Endothelial cell of umbilical vein (primary cell): Measurements from ENCODE around the gene SUPT7L. TPM values are rescaled to one million over a fixed set of nuclear protein-coding genes. Genes with fewer than 3 reads are reported as not detected.
A peak's percentile ranks its signal among the peaks of the same experiment; 100 is the strongest.

Source experiments
- BruUV-seq: library from RNA; stranded (reverse); fragments of 400-500 nt; replicated peaks from 2 replicates; lab custom pipeline; 2021; lab: Mats Ljungman, UMichigan
- CTCF ChIA-PET: fragments of 300-600, 350-600 bp; sonication (Branson Sonifier 250); formaldehyde crosslinking; loops from one replicate; lab custom pipeline; 2021; ENCODE audit warnings: antibody characterized with exemption, inconsistent platforms; lab: Charles Lee
- POLR2A ChIA-PET: fragments of 300-600, 350-600 bp; sonication (Branson Sonifier 250); formaldehyde crosslinking; loops from one replicate; lab custom pipeline; 2021; ENCODE audit warnings: antibody characterized with exemption, inconsistent platforms; lab: Charles Lee
- DNase-seq: peaks from one replicate; pipeline ENCODE4 v3.0.0-alpha.2; 2011; ENCODE audit warnings: low read depth, low spot score
- FAIRE-seq: peaks from 2 replicates; lab custom pipeline; 2011; peaks lifted over from hg19 to GRCh38; lab: Jason Lieb, UNC
- H2AFZ ChIP-seq: 2 replicates; pipeline ENCODE4 v1.6.0; 2012; ENCODE audit warnings: low read depth, low read length, control low read depth, inconsistent platforms
- H3K27ac ChIP-seq: 2 replicates; pipeline ENCODE4 v1.5.1; 2011; ENCODE audit warnings: low read depth, mild to moderate bottlenecking, control low read depth, low read length, moderate library complexity; ENCODE audit not compliant: insufficient read depth
- H3K27me3 ChIP-seq, 2 experiments: 2 replicates each; pipeline versions ENCODE4 v1.6.0 to v1.6.1; 2011; ENCODE audit warnings: low read length in 2 of 2, mixed read lengths in 1 of 2; ENCODE audit not compliant: control insufficient read depth in 2 of 2, insufficient read depth in 2 of 2
- H3K36me3 ChIP-seq, 2 experiments: 2 replicates in 1 of 2; 3 replicates in 1 of 2; pipeline ENCODE4 v1.5.1; 2011; ENCODE audit warnings: low read length in 2 of 2, mild to moderate bottlenecking in 1 of 2, moderate library complexity in 1 of 2; ENCODE audit not compliant: control insufficient read depth in 2 of 2, insufficient read depth in 2 of 2; ENCODE audit errors: extremely low read depth in 1 of 2
- H3K4me1 ChIP-seq: 3 replicates; pipeline ENCODE4 v1.5.1; 2011; ENCODE audit warnings: mild to moderate bottlenecking, low read length; ENCODE audit not compliant: control insufficient read depth, insufficient read depth; ENCODE audit errors: extremely low read depth
- H3K4me2 ChIP-seq: 2 replicates; pipeline ENCODE4 v1.6.1; 2011; ENCODE audit warnings: low read length, control low read depth, mixed read lengths; ENCODE audit not compliant: insufficient read depth
- H3K4me3 ChIP-seq, 3 experiments: fragments of 200-600 bp in 1 of 3; sonication (generic), shearing (Covaris generic) in 1 of 3; replicated peaks in 1 of 3; 2 replicates each; pipeline ENCODE4 v1.5.1; 2011 to 2016; ENCODE audit warnings: control low read depth in 3 of 3, low read length in 3 of 3, mild to moderate bottlenecking in 2 of 3, inconsistent platforms in 1 of 3, low read depth in 1 of 3, moderate library complexity in 1 of 3; ENCODE audit not compliant: insufficient read depth in 1 of 3
- H3K79me2 ChIP-seq: 2 replicates; pipeline ENCODE4 v1.6.0; 2012; ENCODE audit warnings: low read length, inconsistent platforms; ENCODE audit not compliant: control insufficient read depth, insufficient read depth
- H3K9ac ChIP-seq: replicated peaks from 2 replicates; pipeline ENCODE3; 2011; ENCODE audit warnings: low read length, control low read depth; ENCODE audit not compliant: insufficient read depth; ENCODE audit errors: extremely low read depth
- H3K9me1 ChIP-seq: replicated peaks from 3 replicates; pipeline ENCODE4 v1.6.0; 2011; ENCODE audit warnings: mild to moderate bottlenecking, low read length; ENCODE audit not compliant: control insufficient read depth, insufficient read depth; ENCODE audit errors: extremely low read depth
- H3K9me3 ChIP-seq: replicated peaks from 2 replicates; pipeline ENCODE4 v1.5.1; 2012; ENCODE audit warnings: low read length, inconsistent platforms; ENCODE audit not compliant: control insufficient read depth, insufficient read depth
- H4K20me1 ChIP-seq: replicated peaks from 2 replicates; pipeline ENCODE3; 2011; ENCODE audit warnings: mild to moderate bottlenecking, low read length; ENCODE audit not compliant: control insufficient read depth, insufficient read depth; ENCODE audit errors: extremely low read depth
- EZH2 ChIP-seq: IDR thresholded peaks from 2 replicates; pipeline ENCODE4 v1.6.1; 2012; ENCODE audit warnings: borderline replicate concordance, low read depth, mild to moderate bottlenecking, moderate library complexity, low read length, inconsistent platforms; ENCODE audit not compliant: severe bottlenecking
- FOS ChIP-seq: IDR thresholded peaks from 2 replicates; pipeline ENCODE4 v1.6.1; 2011; ENCODE audit warnings: mild to moderate bottlenecking, low read length, moderate library complexity, borderline replicate concordance; ENCODE audit not compliant: insufficient read depth
- GATA2 ChIP-seq: IDR thresholded peaks from 2 replicates; pipeline ENCODE4 v1.7.0; 2011; ENCODE audit warnings: low read depth, mild to moderate bottlenecking, moderate library complexity, mixed read lengths, low read length; ENCODE audit not compliant: insufficient read length, insufficient read depth
- JUN ChIP-seq: IDR thresholded peaks from 2 replicates; pipeline ENCODE4 v1.6.1; 2011; ENCODE audit warnings: borderline replicate concordance, low read depth; ENCODE audit not compliant: insufficient read length, insufficient read depth
- MYC ChIP-seq: IDR thresholded peaks from one replicate; pipeline ENCODE4 v1.6.1; 2011; ENCODE audit warnings: mild to moderate bottlenecking, low read depth, low read length
- POLR2A ChIP-seq: IDR thresholded peaks from 2 replicates; pipeline ENCODE4 v1.6.1; 2012; ENCODE audit warnings: low read depth, mild to moderate bottlenecking, control low read depth, low read length
- POLR2AphosphoS5 ChIP-seq: IDR thresholded peaks from 2 replicates; pipeline ENCODE4 v1.6.1; 2012; ENCODE audit warnings: low read depth, mild to moderate bottlenecking, control low read depth, low read length, moderate library complexity; ENCODE audit not compliant: insufficient read depth
- dilution Hi-C: fragments of 300-500 bp; cut with MboI; formaldehyde crosslinking; loops from one replicate; pipeline ENCODE4 v1.15.0; 2019; ENCODE audit warnings: low sequenced_read_pairs; ENCODE audit not compliant: extremely low pct_ligation_motif_present
- intact Hi-C: fragments of 100-400 bp; cut with micrococcal nuclease; formaldehyde crosslinking; loops from one replicate; pipeline ENCODE4 v1.10.0; 2022
- polyA plus RNA-seq, 4 experiments: library from polyadenylated mRNA; depleted of rRNA in 3 of 4; stranded (reverse) in 3 of 4; unstranded in 1 of 4; fragments of >200 nt; gene quantifications; 2 replicates each; pipeline versions ENCODE4 v1.2.1 to v1.2.3, GENCODE V29; 2011 to 2012; ENCODE audit warnings: missing spikeins in 1 of 4
- total RNA-seq: library from RNA; stranded (reverse); gene quantifications from 2 replicates; pipeline ENCODE4 v1.2.3, GENCODE V29; 2021
- TF ChIP-seq, protein P1 (sequence below): IDR thresholded peaks from 2 replicates; pipeline ENCODE4 v1.6.1; 2011; ENCODE audit not compliant: insufficient read depth, insufficient read length
- TF ChIP-seq, protein P2 (sequence below), 2 donors: IDR thresholded peaks; 1 replicate in 1 of 2; 2 replicates in 1 of 2; pipeline ENCODE4 v1.5.1; 2011; ENCODE audit warnings: low read length in 2 of 2, mild to moderate bottlenecking in 2 of 2, moderate library complexity in 2 of 2, control low read depth in 1 of 2, inconsistent platforms in 1 of 2, low read depth in 1 of 2; ENCODE audit not compliant: insufficient read depth in 1 of 2; ENCODE audit errors: extremely low read depth in 1 of 2

Gene SUPT7L
- total and polyA plus RNA-seq, 2 donors (not counting 3 experiments of a cell fraction or from before 2014, with no cell fraction given), result 30.3 to 44.5 TPM

DNA sequence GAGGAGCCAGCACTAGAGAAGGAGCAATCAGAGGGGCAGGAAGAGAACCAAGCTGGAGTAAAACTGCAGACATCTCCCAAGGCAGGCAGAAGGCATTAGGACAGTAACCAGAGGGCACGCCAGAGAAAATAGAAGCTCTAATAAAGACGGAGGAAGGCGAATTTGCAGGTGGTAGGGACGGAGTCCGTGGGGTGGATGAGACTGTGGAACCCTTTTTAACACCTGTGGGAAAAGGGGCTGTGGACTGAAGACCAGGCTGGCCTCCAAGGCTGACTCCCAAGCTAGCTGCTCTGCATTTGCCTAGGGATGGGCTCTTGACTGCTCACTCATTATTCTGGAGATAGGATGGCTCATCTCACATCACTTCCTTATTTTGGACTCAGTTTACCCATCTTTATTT is 49.8 kb upstream of the SUPT7L start:
- H3K9me1 ChIP-seq, result no peaks in the 10 kb centered on the region
- H2AFZ ChIP-seq, result no peak overlapping the region
- TF ChIP-seq, protein P1, sequence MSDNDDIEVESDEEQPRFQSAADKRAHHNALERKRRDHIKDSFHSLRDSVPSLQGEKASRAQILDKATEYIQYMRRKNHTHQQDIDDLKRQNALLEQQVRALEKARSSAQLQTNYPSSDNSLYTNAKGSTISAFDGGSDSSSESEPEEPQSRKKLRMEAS, result no peak
- TF ChIP-seq JUN, result no peak
- TF ChIP-seq POLR2AphosphoS5, result no peak
- TF ChIP-seq MYC, result no peak
- ChIA-PET POLR2A (no interaction called here), CTCF (interaction anchor here (0.6 to 3.8 kb wide), 5 partner anchors 9 to 806 kb away, joined by 3 to 25 read pairs (median 3); no protein-coding TSS in a partner anchor)
- H4K20me1 ChIP-seq, result no peaks in the 10 kb centered on the region
- H3K9me3 ChIP-seq, result no peaks in the 10 kb centered on the region
- no peak overlapping the region for H3K9ac ChIP-seq
- no peak overlapping the region for H3K27ac ChIP-seq
- no peak for DNase-seq
- H3K36me3 ChIP-seq, result no peaks in the 10 kb centered on the region
- no peak overlapping the region for H3K4me2 ChIP-seq
- intact Hi-C loops, result no loop called here
- H3K27me3 ChIP-seq, result no peaks in the 10 kb centered on the region
- H3K4me1 ChIP-seq, result peaks cover 5% of the 10 kb centered on the region
- no TSS peak for BruUV-seq
- H3K4me3 ChIP-seq, result no peak overlapping the region
- no peaks in the 10 kb centered on the region for H3K79me2 ChIP-seq
- dilution Hi-C loops, result no loop called here
- FAIRE-seq, result no peak

DNA sequence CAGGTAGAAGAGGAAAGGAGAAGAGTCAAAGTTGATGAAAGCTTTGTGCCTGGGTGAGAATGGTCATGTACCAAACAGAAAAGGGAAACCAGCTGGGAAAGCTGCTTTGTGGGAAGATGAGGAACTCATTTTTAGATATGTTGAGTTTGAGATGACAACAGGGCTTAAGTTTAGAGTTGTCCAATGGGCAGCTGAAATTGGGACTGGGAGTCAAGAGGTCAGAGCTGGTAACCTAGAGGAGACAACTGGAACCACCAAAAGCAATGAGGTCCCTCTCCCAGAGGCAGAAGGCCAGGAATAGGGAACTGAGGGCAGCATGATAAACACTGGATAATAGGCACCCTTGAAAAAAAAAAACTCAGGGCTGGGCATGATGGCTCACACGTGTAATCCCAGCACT is 49.1 kb upstream of the SUPT7L start:
- peaks cover 5% of the 10 kb centered on the region for H3K4me1 ChIP-seq
- ChIA-PET POLR2A (no interaction called here), CTCF (interaction anchor here (0.6 to 3.8 kb wide), 3 partner anchors 9 to 715 kb away, joined by 3 to 25 read pairs (median 11); no protein-coding TSS in a partner anchor)
- no peaks in the 10 kb centered on the region for H3K27me3 ChIP-seq
- no peaks in the 10 kb centered on the region for H3K36me3 ChIP-seq
- no peaks in the 10 kb centered on the region for H4K20me1 ChIP-seq
- H3K9me1 ChIP-seq, result no peaks in the 10 kb centered on the region
- no peak overlapping the region for H3K4me3 ChIP-seq
- dilution Hi-C loops (no loop called here), intact Hi-C loops (no loop called here)
- DNase-seq, result no peak
- no peaks in the 10 kb centered on the region for H3K9me3 ChIP-seq
- TF ChIP-seq, protein P1, result no peak
- TF ChIP-seq GATA2 (no peak), EZH2 (no peak), FOS (no peak), MYC (no peak), POLR2A (no peak), POLR2AphosphoS5 (no peak), JUN (no peak)
- TF ChIP-seq, protein P2, sequence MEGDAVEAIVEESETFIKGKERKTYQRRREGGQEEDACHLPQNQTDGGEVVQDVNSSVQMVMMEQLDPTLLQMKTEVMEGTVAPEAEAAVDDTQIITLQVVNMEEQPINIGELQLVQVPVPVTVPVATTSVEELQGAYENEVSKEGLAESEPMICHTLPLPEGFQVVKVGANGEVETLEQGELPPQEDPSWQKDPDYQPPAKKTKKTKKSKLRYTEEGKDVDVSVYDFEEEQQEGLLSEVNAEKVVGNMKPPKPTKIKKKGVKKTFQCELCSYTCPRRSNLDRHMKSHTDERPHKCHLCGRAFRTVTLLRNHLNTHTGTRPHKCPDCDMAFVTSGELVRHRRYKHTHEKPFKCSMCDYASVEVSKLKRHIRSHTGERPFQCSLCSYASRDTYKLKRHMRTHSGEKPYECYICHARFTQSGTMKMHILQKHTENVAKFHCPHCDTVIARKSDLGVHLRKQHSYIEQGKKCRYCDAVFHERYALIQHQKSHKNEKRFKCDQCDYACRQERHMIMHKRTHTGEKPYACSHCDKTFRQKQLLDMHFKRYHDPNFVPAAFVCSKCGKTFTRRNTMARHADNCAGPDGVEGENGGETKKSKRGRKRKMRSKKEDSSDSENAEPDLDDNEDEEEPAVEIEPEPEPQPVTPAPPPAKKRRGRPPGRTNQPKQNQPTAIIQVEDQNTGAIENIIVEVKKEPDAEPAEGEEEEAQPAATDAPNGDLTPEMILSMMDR (IDR thresholded peaks at IDR 0.05; ENCODE audit: extremely low read depth in 1 of 2, insufficient read depth in 1 of 2, low read depth in 1 of 2, low read length in 2 of 2), result no peak
- no peak overlapping the region for H3K27ac ChIP-seq
- FAIRE-seq, result peak; percentile 47
- H3K9ac ChIP-seq, result no peak overlapping the region
- no peak overlapping the region for H2AFZ ChIP-seq
- no peaks in the 10 kb centered on the region for H3K79me2 ChIP-seq
- no TSS peak for BruUV-seq
- no peak overlapping the region for H3K4me2 ChIP-seq
